ENCODE data around the gene CUEDC1.
"Not testable (repeated sequence)": the region's sequence is repeated elsewhere in the genome, so short reads cannot be mapped to it uniquely, and the experiment has no call there.

Gene CUEDC1

GRCh38 chr17:57984936-57985674 is 29.9 kb upstream of the CUEDC1 start:
- no peak for DNase-seq

DNA sequence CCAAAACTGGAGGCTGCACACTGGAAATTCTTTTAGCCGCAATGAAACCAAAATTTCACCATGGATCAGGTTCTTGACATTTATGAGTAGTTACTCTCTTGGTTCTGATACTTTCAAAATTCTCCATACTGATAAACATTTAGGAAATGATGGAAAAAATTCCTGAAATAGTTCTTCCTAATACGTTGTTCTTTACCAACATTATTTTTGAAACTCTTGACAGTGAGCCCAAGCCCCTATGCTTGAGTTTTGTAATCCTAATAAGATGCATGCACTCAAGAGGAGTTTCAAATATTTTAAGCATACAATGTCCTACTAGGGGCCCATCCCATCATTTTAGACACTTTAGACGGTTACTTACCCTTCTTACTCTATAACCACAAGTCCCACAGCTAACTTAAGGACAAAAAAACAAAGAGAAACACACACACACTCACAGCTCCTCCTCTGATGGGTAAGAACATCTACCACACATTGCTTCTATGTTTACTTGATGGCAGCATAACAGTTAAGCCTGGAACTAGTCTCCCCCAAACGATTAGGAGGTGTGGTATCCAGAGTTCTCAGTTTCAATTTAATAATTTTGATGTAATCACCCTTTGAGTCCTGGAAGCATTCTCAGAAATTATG is 29.2 kb upstream of the CUEDC1 start:
- peak; percentile 16 for DNase-seq

DNA sequence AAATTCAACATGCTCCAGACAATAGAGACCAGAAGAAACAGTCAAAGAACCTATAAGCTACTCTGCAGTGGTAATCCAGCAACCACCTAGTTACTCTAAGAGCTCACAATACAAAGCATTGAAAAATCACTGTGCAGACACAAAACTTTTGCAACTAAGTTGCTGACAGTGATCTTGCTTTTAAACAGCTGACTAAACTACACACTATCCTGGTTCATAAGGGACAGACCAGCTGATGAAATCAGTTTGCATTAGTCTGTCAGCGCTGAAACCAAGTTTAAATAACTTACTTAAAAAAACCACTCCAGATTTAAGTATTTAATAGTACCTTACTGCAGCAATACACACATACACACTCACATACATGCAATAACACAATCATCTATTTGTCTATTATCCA is 28.2 kb upstream of the CUEDC1 start:
- DNase-seq: peak; percentile 13

GRCh38 chr17:57982452-57983170 is 27.4 kb upstream of the CUEDC1 start:
- DNase-seq: no peak

- DNase-seq: no peak
Observed at GRCh38 chr17:57980522-57980921, 25.3 kb upstream of the CUEDC1 start.

- DNase-seq: no peak
Observed at GRCh38 chr17:57979076-57979475, 23.9 kb upstream of the CUEDC1 start.

DNA sequence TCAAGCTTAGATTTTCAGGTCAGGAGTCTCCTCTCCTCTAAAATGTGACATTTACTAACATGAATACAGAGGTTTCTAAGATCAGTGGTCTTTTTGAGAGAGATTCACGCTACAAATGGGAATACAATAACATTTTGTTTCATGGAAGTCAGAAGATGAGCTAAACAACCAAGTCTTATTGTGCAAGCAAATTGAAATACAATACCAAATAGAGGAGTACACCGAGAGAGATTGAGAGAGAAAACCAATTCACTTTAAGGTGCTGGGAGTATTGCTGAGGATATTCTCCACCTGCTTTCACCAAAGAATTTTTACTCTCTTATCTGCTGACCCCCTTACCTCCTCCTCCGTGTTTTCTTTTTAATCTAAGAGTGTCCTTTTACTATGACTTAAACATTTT is 21.4 kb upstream of the CUEDC1 start:
- DNase-seq: no peak

DNA sequence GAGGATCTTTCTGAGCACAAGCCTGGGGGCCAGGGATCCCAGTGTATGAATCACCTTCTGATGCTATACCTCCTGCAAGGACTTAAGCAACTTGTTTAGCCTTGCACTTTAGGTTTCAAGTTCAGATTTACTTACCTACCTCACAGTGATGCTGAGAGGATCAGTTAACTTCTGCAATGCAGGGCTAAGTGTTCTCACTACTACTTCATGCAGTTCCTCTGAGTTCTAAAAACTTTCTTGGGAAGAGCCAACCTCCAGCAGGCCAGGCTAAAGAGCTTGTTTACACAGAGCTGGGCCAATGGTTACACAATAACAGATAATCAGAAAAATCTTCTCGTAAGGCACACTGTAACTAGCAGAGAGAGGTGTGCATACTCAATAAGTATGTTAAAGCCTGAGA is 19.8 kb upstream of the CUEDC1 start:
- DNase-seq: no peak

DNA sequence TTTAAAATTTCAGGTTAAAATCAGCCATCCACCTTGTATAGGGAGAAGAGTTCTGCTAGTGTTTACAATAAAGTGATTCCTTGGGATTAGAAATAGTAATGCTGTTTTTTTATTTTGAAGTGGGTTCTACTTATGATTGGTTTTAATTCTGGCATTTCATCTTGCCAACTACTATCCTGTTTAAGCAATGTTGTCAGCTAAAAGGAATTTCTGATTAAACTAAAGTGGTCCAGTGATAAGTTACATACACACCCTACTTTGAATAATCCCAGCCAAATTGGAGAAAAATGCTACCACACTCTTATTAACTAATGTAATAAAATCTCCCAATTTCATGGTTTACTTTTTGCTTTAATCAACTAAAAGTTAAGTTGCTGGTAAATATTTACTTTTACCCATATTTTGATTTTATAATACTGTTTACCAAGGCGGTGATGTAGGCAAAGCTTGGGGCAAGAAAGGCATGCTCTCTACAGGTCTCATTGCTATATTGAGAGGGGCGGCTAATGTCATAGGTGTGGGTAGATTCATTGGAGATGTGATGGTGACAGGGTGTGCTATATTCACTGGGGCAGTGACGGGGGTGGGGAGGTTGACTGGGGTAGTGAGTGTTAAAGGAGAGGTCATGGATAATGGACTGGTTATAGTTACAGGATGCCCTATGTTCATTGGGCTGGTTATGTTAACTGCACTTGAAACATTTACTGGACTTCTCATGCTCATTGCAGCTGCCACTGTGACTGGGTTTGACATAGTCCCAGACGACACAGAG is 19.0 kb upstream of the CUEDC1 start:
- DNase-seq: not testable (repeated sequence)

GRCh38 chr17:57972151-57972550 is 16.9 kb upstream of the CUEDC1 start:
- no peak for DNase-seq

DNA sequence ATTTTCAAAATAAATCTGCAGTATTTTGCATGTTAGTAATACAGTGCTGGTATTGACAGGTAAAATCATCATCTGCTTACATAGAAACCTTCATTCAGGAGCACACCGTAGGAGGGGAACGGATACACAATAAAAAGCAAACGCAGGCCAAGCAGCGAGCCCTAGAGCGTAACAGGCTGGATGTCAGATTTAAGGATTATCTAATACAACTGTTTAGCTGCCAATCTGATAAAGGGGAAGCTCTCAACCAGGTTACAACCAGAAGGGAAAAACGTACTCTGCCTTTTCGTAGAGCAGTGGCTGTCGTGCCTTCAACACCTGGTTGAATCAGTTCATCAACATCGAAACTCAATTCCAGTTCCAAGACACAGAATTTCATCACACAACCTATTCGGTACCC is 16.4 kb upstream of the CUEDC1 start:
- no peak for DNase-seq

GRCh38 chr17:57970710-57971109 is 15.5 kb upstream of the CUEDC1 start:
- no peak for DNase-seq

DNA sequence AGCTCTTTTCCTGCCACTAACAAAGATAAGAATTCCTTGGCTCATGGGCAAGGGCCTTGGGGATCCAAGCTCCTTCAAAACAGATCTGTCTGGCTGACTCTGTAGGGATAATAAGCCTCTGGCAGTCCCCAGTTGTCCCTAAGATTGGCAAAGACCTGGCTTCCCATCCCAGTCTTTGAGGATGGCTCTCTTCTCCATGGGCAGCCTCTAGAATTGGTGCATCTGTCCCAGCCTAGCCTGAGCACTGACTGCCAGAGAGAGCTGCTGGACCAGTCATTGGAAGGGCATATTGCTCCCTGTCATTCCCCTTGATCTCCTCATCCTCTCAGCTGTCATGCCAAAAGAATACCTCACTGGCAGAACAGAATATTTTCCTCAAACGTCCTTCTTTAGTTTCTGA is 13.2 kb upstream of the CUEDC1 start:
- DNase-seq: no peak

DNA sequence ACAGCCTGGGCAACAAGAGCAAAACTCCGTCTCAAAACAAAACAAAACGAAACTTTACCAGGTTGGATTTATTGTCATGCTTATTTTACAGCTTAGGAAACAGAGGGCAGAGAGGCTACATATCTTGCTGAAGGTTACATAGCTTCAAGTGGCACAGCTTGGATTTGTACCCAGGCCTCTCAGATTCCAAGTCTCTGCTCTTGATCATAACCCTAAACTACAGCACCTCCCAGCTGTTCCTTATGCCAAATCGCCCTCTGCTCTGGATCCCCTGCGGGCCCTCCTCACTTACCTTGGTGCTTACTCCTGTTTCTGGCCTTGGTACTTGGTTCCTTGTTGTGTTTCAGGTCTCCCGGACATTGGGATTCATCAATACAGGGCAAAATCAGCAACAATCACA is 11.7 kb upstream of the CUEDC1 start:
- no peak for DNase-seq

DNA sequence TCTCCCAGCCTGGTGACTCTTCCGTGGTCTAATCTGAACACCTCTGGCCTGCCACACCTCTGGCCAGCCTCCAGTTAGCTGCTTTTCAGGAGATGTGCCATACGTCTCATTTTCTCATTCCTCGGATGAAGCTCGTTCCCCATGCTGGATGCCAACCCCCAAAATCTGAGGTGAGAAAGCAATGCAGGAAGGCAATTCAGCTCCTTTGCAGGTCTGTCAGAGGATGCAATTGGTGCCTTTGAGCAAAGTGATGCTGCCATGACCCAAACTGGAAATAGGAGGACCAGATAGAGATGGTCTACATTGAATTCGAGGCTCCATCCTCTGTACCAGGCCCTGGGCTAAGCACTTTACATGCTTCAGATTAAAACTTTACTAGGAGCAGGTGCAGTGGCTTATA is 11.0 kb upstream of the CUEDC1 start:
- DNase-seq: no peak

- DNase-seq: no peak
Observed at GRCh38 chr17:57965521-57966160, 10.4 kb upstream of the CUEDC1 start.

GRCh38 chr17:57963149-57963511 is 7.9 kb upstream of the CUEDC1 start:
- no peak for DNase-seq

DNA sequence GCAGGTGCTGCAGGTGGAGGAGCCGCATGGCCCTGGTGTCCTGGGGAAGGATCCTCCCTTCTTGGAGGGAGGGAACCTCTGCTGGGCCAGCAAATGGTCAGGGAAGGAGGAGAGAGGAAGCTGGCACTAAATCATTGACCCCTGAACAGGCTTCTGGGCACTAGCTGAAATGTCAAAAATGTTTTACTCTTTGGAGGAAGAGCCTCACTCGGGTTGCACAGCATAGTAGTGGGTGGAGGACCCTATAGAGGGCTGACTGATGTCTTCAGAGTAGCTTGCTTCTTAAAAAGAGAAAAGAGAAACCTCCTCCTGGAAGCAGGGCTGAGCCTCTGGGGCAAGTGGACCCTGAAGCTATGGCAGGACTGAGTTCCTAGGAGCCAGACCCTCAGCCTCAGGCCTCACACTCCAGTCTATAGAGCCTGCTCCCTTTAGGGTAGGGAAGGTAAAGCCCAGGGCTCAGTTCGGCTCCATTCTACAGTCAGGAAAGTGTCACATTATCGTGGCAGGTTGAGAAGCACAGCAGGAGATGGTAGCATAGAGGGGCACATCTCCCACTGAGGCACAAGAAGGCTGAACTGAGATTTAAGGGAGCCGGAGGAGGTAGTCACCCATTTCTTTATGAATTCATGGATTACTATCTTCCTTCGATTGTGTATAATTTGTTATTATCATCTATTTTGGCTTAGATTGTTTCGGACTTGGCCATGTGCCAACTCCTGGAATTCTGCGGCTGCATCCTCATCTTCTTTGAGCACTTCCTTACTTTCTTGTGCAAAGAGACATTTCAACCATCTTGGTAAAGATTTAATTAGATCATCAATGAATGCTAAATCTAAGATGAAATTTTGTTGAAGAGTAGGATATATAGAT is 7.3 kb upstream of the CUEDC1 start:
- DNase-seq: no peak

GRCh38 chr17:57959929-57960328 is 4.7 kb upstream of the CUEDC1 start:
- DNase-seq: no peak

DNA sequence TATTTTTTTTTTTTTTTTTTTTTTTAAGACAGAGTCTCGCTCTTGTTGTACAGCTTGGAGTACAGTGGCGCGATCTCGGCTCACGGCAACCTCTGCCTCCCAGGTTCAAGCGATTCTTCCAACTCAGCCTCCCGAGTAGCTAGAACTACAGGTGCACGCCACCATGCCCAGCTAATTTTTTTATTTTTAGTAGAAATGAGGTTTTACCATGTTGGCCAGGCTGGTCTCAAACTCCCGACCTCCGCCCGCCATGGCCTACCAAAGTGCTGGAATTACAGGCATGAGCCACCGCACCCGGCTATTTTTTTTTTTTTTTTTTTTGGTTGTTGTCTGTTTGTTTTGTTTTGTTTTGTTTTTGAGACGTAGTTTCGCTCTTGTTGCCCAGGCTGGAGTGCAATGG is 3.2 kb upstream of the CUEDC1 start:
- DNase-seq: not testable (repeated sequence)

- no peak for DNase-seq
Observed at GRCh38 chr17:57957886-57958285, 2.7 kb upstream of the CUEDC1 start.

All from suppressor macrophage treated with lipopolysaccharide for 4 hours (primary cell).